Measurements from ENCODE around the gene CPT1C.
A peak's percentile ranks its signal among the peaks of the same experiment; 100 is the strongest.

CPT1C gene

GRCh38 chr19:49690656-49691242, at the start of gene CPT1C:
Gene CPT1C (plus strand): TSS chr19:49691116. CDS start chr19:49692253, 1,137 bp downstream.
- no peak for DNase-seq (ENCODE audit: low read depth in 2 of 2, low spot score in 1 of 2)

- peak; percentile 95 to 99 for DNase-seq (ENCODE audit: low read depth in 2 of 2, low spot score in 1 of 2)
Observed at GRCh38 chr19:49641688-49642491, 49.0 kb upstream of the CPT1C start, which contains the start of gene SCAF1. Gene SCAF1 (plus strand): TSS chr19:49642209. CDS start chr19:49645027, 2,818 bp downstream.

- DNase-seq (ENCODE audit: low read depth in 2 of 2, low spot score in 1 of 2): no peak
Observed at GRCh38 chr19:49642492-49643035, 48.4 kb upstream of the CPT1C start.

- no peak for DNase-seq (ENCODE audit: low read depth in 2 of 2, low spot score in 1 of 2)
Observed at GRCh38 chr19:49643466-49643865, 47.5 kb upstream of the CPT1C start.

GRCh38 chr19:49645592-49645991, 45.3 kb upstream of the CPT1C start:
- no peak for DNase-seq (ENCODE audit: low read depth in 2 of 2, low spot score in 1 of 2)

GRCh38 chr19:49645995-49646394, 44.9 kb upstream of the CPT1C start:
- DNase-seq (ENCODE audit: low read depth in 2 of 2, low spot score in 1 of 2): no peak

- no peak for DNase-seq (ENCODE audit: low read depth in 2 of 2, low spot score in 1 of 2)
Observed at GRCh38 chr19:49646586-49646985, 44.3 kb upstream of the CPT1C start.

- no peak for DNase-seq (ENCODE audit: low read depth in 2 of 2, low spot score in 1 of 2)
Observed at GRCh38 chr19:49651029-49651819, 39.7 kb upstream of the CPT1C start.

GRCh38 chr19:49651820-49652550, 38.9 kb upstream of the CPT1C start:
- no peak for DNase-seq (ENCODE audit: low read depth in 2 of 2, low spot score in 1 of 2)

- DNase-seq (ENCODE audit: low read depth in 2 of 2, low spot score in 1 of 2): no peak
Observed at GRCh38 chr19:49652551-49653465, 38.1 kb upstream of the CPT1C start.

GRCh38 chr19:49653466-49653806, 37.5 kb upstream of the CPT1C start:
- DNase-seq (ENCODE audit: low read depth in 2 of 2, low spot score in 1 of 2): no peak

GRCh38 chr19:49654581-49654980, 36.3 kb upstream of the CPT1C start:
- DNase-seq (ENCODE audit: low read depth in 2 of 2, low spot score in 1 of 2): no peak

GRCh38 chr19:49655570-49656455, 35.1 kb upstream of the CPT1C start:
- no peak for DNase-seq (ENCODE audit: low read depth in 2 of 2, low spot score in 1 of 2)

- no peak for DNase-seq (ENCODE audit: low read depth in 2 of 2, low spot score in 1 of 2)
Observed at GRCh38 chr19:49656456-49657109, 34.3 kb upstream of the CPT1C start.

- no peak for DNase-seq (ENCODE audit: low read depth in 2 of 2, low spot score in 1 of 2)
Observed at GRCh38 chr19:49657493-49658138, 33.3 kb upstream of the CPT1C start.

- no peak for DNase-seq (ENCODE audit: low read depth in 2 of 2, low spot score in 1 of 2)
Observed at GRCh38 chr19:49658139-49658517, 32.8 kb upstream of the CPT1C start.

- no peak for DNase-seq (ENCODE audit: low read depth in 2 of 2, low spot score in 1 of 2)
Observed at GRCh38 chr19:49658566-49659442, 32.1 kb upstream of the CPT1C start.

All from stimulated activated CD8-positive, alpha-beta memory T cell treated with anti-CD3 and anti-CD28 coated beads, Interleukin-4, amount 100 ng/mL, for 4 hours (primary cell).